Thyroid gland (tissue), 4 donors: Measurements from ENCODE around the gene ARNT2. TPM values are rescaled to one million over a fixed set of nuclear protein-coding genes. Genes with fewer than 3 reads are reported as not detected.

Source experiments
- DNase-seq, 2 donors: peaks; one replicate each; pipeline ENCODE4 v3.0.0-alpha.2; 2019
- H3K27ac ChIP-seq, 3 donors: fragments of 200-600 bp; sonication (generic); 1 replicate in 2 of 3; 2 replicates in 1 of 3; pipeline ENCODE4 v1.5.1; 2016 to 2019; ENCODE audit warnings: mild to moderate bottlenecking in 1 of 3, moderate library complexity in 1 of 3
- H3K27me3 ChIP-seq: fragments of 200-600 bp; sonication (generic); one replicate; pipeline ENCODE4 v1.5.1; 2019
- H3K36me3 ChIP-seq, 2 donors: fragments of 200-600 bp; sonication (generic); one replicate each; pipeline ENCODE4 v1.5.1; 2016 to 2019
- H3K4me1 ChIP-seq, 2 donors: fragments of 200-600 bp; sonication (generic); one replicate each; pipeline ENCODE4 v1.5.1; 2017 to 2019
- H3K4me3 ChIP-seq, 3 donors: fragments of 200-600 bp; sonication (generic); replicated peaks in 1 of 3; 1 replicate in 2 of 3; 2 replicates in 1 of 3; pipeline ENCODE4 v1.5.1; 2016; ENCODE audit warnings: mild to moderate bottlenecking in 1 of 3
- H3K9me3 ChIP-seq: fragments of 200-600 bp; sonication (generic); one replicate; pipeline ENCODE4 v1.5.1; 2017
- CTCF ChIP-seq, 6 experiments: fragments of 200-600 bp in 3 of 6; fragments of 450-650 bp in 3 of 6; sonication (generic) in 3 of 6; IDR thresholded peaks; one replicate each; pipeline ENCODE4 v1.5.1; 2016 to 2019; ENCODE audit warnings: antibody characterized with exemption in 6 of 6, mild to moderate bottlenecking in 2 of 6, inconsistent platforms in 1 of 6, moderate library complexity in 1 of 6
- POLR2A ChIP-seq, 2 donors: fragments of 450-650 bp; IDR thresholded peaks; one replicate each; pipeline ENCODE4 v1.6.1; 2017; ENCODE audit warnings: antibody characterized with exemption in 2 of 2, mild to moderate bottlenecking in 2 of 2, moderate library complexity in 1 of 2
- WGBS, 2 donors: methylation state at CpG; one replicate each; pipeline ENCODE4 v1.1.5; 2017; 5-methylcytosine and 5-hydroxymethylcytosine counted together
- intact Hi-C: fragments of 100-400 bp; cut with DNase I; formaldehyde crosslinking; loops from one replicate; pipeline ENCODE4 v1.15.1; 2023
- total RNA-seq, 4 donors: library from RNA; depleted of rRNA; stranded (reverse); fragments of >200 nt; gene quantifications; one replicate each; pipeline ENCODE4 v1.2.3, GENCODE V29; 2016

ARNT2 gene
- total RNA-seq, 4 donors from 2014 or later, result 9.4 to 19.1 (median 13.8) TPM

- no peak for TF ChIP-seq POLR2A (IDR thresholded peaks at IDR 0.05)
- Histone ChIP-seq H3K27me3 (no peaks in the 10 kb centered on the region), H3K9me3 (no peaks in the 10 kb centered on the region), H3K36me3 (no peaks in the 10 kb centered on the region), H3K27ac (no peak overlapping the region), H3K4me3 (no peak overlapping the region), H3K4me1 (peaks cover 0 to 7% of the 10 kb centered on the region in 2 donors)
- 87 to 100% methylated on average over 3 to 4 of the region's 4 CpGs for WGBS, 2 donors
- intact Hi-C loops, result loop anchor here (5.0 to 10.0 kb wide), 4 partner anchors 115 to 395 kb away; partner anchors contain the start of genes ABHD17C and CEMIP
- no peak for DNase-seq
These were observed 165.5 kb downstream of the ARNT2 start for GRCh38 chr15:80569656-80570055.

- TF ChIP-seq CTCF (IDR thresholded peaks at IDR 0.05) (no peak), POLR2A (IDR thresholded peaks at IDR 0.05) (no peak)
- intact Hi-C loops, result loop anchor here (10.0 kb wide), 1 partner anchor 116 kb away; no protein-coding TSS in a partner anchor
- Histone ChIP-seq H3K27me3 (no peaks in the 10 kb centered on the region), H3K9me3 (no peaks in the 10 kb centered on the region), H3K4me1 (peaks cover 0 to 7% of the 10 kb centered on the region in 2 donors), H3K27ac (no peak overlapping the region), H3K4me3 (no peak overlapping the region), H3K36me3 (no peaks in the 10 kb centered on the region)
- WGBS, 2 donors, result 86 to 89% methylated on average over 6 of the region's 6 CpGs
- DNase-seq, result no peak
These were observed 166.4 kb downstream of the ARNT2 start for GRCh38 chr15:80570553-80570952.

GRCh38 chr15:80572337-80572736 lies 168.2 kb downstream of the ARNT2 start:
- Histone ChIP-seq H3K36me3 (no peaks in the 10 kb centered on the region), H3K9me3 (no peaks in the 10 kb centered on the region), H3K27ac (no peak overlapping the region), H3K4me3 (no peak overlapping the region), H3K27me3 (no peaks in the 10 kb centered on the region), H3K4me1 (peaks cover 0 to 7% of the 10 kb centered on the region in 2 donors)
- WGBS, 2 donors, result 73 to 78% methylated on average over 3 of the region's 3 CpGs
- no peak for DNase-seq
- no peak for TF ChIP-seq CTCF (IDR thresholded peaks at IDR 0.05)
- TF ChIP-seq POLR2A (IDR thresholded peaks at IDR 0.05), result no peak
- intact Hi-C loops, result loop anchor here (10.0 kb wide), 1 partner anchor 118 kb away; no protein-coding TSS in a partner anchor

- H3K36me3 ChIP-seq, result no peaks in the 10 kb centered on the region
- WGBS, 2 donors, result 90 to 92% methylated on average over 4 of the region's 4 CpGs
- intact Hi-C loops, result loop anchor here (10.0 kb wide), 1 partner anchor 119 kb away; no protein-coding TSS in a partner anchor
- no peak overlapping the region for H3K4me3 ChIP-seq
- no peak for DNase-seq
- TF ChIP-seq POLR2A (IDR thresholded peaks at IDR 0.05) (no peak), CTCF (IDR thresholded peaks at IDR 0.05) (no peak)
- H3K4me1 ChIP-seq, result no peaks in the 10 kb centered on the region
- H3K27ac ChIP-seq, result no peak overlapping the region
- no peaks in the 10 kb centered on the region for H3K9me3 ChIP-seq
- H3K27me3 ChIP-seq, result no peaks in the 10 kb centered on the region
These were observed 169.4 kb downstream of the ARNT2 start for GRCh38 chr15:80573606-80574005.

- 70 to 76% methylated on average over 6 of the region's 6 CpGs for WGBS, 2 donors
- Histone ChIP-seq H3K36me3 (no peaks in the 10 kb centered on the region), H3K27me3 (no peaks in the 10 kb centered on the region), H3K9me3 (no peaks in the 10 kb centered on the region), H3K4me1 (no peaks in the 10 kb centered on the region), H3K4me3 (no peak overlapping the region), H3K27ac (no peak overlapping the region)
- TF ChIP-seq POLR2A (IDR thresholded peaks at IDR 0.05) (no peak), CTCF (IDR thresholded peaks at IDR 0.05) (no peak)
- intact Hi-C loops, result loop anchor here (10.0 kb wide), 1 partner anchor 120 kb away; no protein-coding TSS in a partner anchor
- DNase-seq, result no peak
These were observed 170.4 kb downstream of the ARNT2 start for GRCh38 chr15:80574590-80574989.
